Measurements from ENCODE around the gene IL23R.

Gene IL23R

GRCh38 chr1:67148516-67149178 is 17.6 kb upstream of the IL23R start:
- no peak for DNase-seq (ENCODE audit: low spot score)

GRCh38 chr1:67149179-67149770 is 17.0 kb upstream of the IL23R start:
- peak; percentile 69 for DNase-seq (ENCODE audit: low spot score)

GRCh38 chr1:67150931-67151330 is 15.3 kb upstream of the IL23R start:
- no peak for DNase-seq (ENCODE audit: low spot score)

GRCh38 chr1:67158401-67158800 is 7.9 kb upstream of the IL23R start:
- no peak for DNase-seq (ENCODE audit: low spot score)

GRCh38 chr1:67159233-67159632 is 7.0 kb upstream of the IL23R start:
- no peak for DNase-seq (ENCODE audit: low spot score)

- no peak for DNase-seq (ENCODE audit: low spot score)
Measured at GRCh38 chr1:67162954-67163353, 3.3 kb upstream of the IL23R start.

GRCh38 chr1:67165468-67166041 is 699 bp upstream of the IL23R start:
- DNase-seq (ENCODE audit: low spot score) = no peak

- no peak for DNase-seq (ENCODE audit: low spot score)
Measured at GRCh38 chr1:67169496-67169895, 3.2 kb downstream of the IL23R start.

- DNase-seq (ENCODE audit: low spot score) = no peak
Measured at GRCh38 chr1:67169932-67170331, 3.7 kb downstream of the IL23R start.

- no peak for DNase-seq (ENCODE audit: low spot score)
Measured at GRCh38 chr1:67170751-67171573, 4.7 kb downstream of the IL23R start.

GRCh38 chr1:67171574-67171955 is 5.3 kb downstream of the IL23R start:
- DNase-seq (ENCODE audit: low spot score) = no peak

GRCh38 chr1:67171978-67172377 is 5.7 kb downstream of the IL23R start:
- DNase-seq (ENCODE audit: low spot score) = no peak

- DNase-seq (ENCODE audit: low spot score) = no peak
Measured at GRCh38 chr1:67173988-67174387, 7.7 kb downstream of the IL23R start.

GRCh38 chr1:67174716-67175284 is 8.5 kb downstream of the IL23R start:
- no peak for DNase-seq (ENCODE audit: low spot score)

- DNase-seq (ENCODE audit: low spot score) = no peak
Measured at GRCh38 chr1:67175530-67176087, 9.4 kb downstream of the IL23R start.

- DNase-seq (ENCODE audit: low spot score) = no peak
Measured at GRCh38 chr1:67184838-67185421, 18.7 kb downstream of the IL23R start.

- DNase-seq (ENCODE audit: low spot score) = no peak
Measured at GRCh38 chr1:67188137-67188536, 21.9 kb downstream of the IL23R start.

GRCh38 chr1:67189953-67190352 is 23.7 kb downstream of the IL23R start:
- no peak for DNase-seq (ENCODE audit: low spot score)

- DNase-seq (ENCODE audit: low spot score) = no peak
Measured at GRCh38 chr1:67190410-67190809, 24.2 kb downstream of the IL23R start.

- DNase-seq (ENCODE audit: low spot score) = no peak
Measured at GRCh38 chr1:67190942-67191341, 24.7 kb downstream of the IL23R start.

- DNase-seq (ENCODE audit: low spot score) = no peak
Measured at GRCh38 chr1:67191668-67192520, 25.6 kb downstream of the IL23R start.
